IMR-90 (cell line): ENCODE measurements around the gene LRIT2. TPM values are rescaled to one million over a fixed set of nuclear protein-coding genes. Genes with fewer than 3 reads are reported as not detected.

ENCODE experiments used
- ATAC-seq: fragments of 200-7000 bp; cut with Tn5 transposase; 2 replicates; pipeline ENCODE4 v1.9.1; 2020; ENCODE audit warnings: low read depth, mild to moderate bottlenecking, moderate library complexity
- BruUV-seq: library from RNA; stranded (reverse); fragments of 400-500 nt; replicated peaks from 2 replicates; lab custom pipeline; 2021; lab: Mats Ljungman, UMichigan
- CTCF ChIA-PET: fragments of 300-600 bp; formaldehyde crosslinking; extraction: SDS; loops from one replicate; lab custom pipeline; 2021; ENCODE audit warnings: antibody characterized with exemption; lab: Yijun Ruan, JAX
- POLR2A ChIA-PET: fragments of 300-600 bp; sonication (Branson Sonifier 250); formaldehyde crosslinking; loops from one replicate; lab custom pipeline; 2022; ENCODE audit warnings: antibody characterized with exemption; ENCODE audit not compliant: unreplicated experiment; lab: Charles Lee
- DNase-seq: peaks from one replicate; pipeline ENCODE4 v3.0.0; 2013
- H2AFZ ChIP-seq: replicated peaks from 2 replicates; pipeline ENCODE3; 2013; ENCODE audit warnings: low read length, mild to moderate bottlenecking; ENCODE audit not compliant: poor library complexity
- H2AK5ac ChIP-seq: 2 replicates; pipeline ENCODE4 v1.6.1; 2013; ENCODE audit warnings: low read depth, low read length, inconsistent platforms
- H2AK9ac ChIP-seq: replicated peaks from 2 replicates; pipeline ENCODE3; 2013; ENCODE audit warnings: mild to moderate bottlenecking, low read depth, low read length, moderate library complexity; ENCODE audit not compliant: poor library complexity
- H2BK120ac ChIP-seq: 2 replicates; pipeline ENCODE4 v1.6.1; 2013; ENCODE audit warnings: low read depth, low read length, inconsistent platforms
- H2BK15ac ChIP-seq: 3 replicates; pipeline ENCODE4 v1.6.1; 2013; ENCODE audit warnings: low read depth, low read length, inconsistent platforms
- H2BK20ac ChIP-seq: 2 replicates; pipeline ENCODE4 v1.6.1; 2013; ENCODE audit warnings: low read depth, mild to moderate bottlenecking, inconsistent platforms, low read length, moderate library complexity
- H2BK5ac ChIP-seq: 2 replicates; pipeline ENCODE4 v1.6.1; 2013; ENCODE audit warnings: mild to moderate bottlenecking, low read depth, low read length, inconsistent platforms; ENCODE audit not compliant: poor library complexity, severe bottlenecking
- H3K14ac ChIP-seq: replicated peaks from 2 replicates; pipeline ENCODE4 v1.6.1; 2013; ENCODE audit warnings: low read depth, low read length, inconsistent platforms
- H3K18ac ChIP-seq: 2 replicates; pipeline ENCODE4 v1.6.1; 2013; ENCODE audit warnings: low read depth, low read length, control low read depth
- H3K23ac ChIP-seq: 2 replicates; pipeline ENCODE4 v1.6.1; 2013; ENCODE audit warnings: low read depth, low read length, inconsistent platforms
- H3K27ac ChIP-seq: 2 replicates; pipeline ENCODE4 v1.5.1; 2013; ENCODE audit warnings: mild to moderate bottlenecking, control low read depth, low read length; ENCODE audit not compliant: insufficient read depth
- H3K27me3 ChIP-seq: 2 replicates; pipeline ENCODE4 v1.6.1; 2013; ENCODE audit warnings: low read length; ENCODE audit not compliant: control insufficient read depth, insufficient read depth
- H3K36me3 ChIP-seq: 2 replicates; pipeline ENCODE4 v1.6.1; 2013; ENCODE audit warnings: low read length, mixed read lengths; ENCODE audit not compliant: control insufficient read depth, insufficient read depth
- H3K4ac ChIP-seq: 2 replicates; pipeline ENCODE4 v1.6.1; 2013; ENCODE audit warnings: low read depth, low read length, inconsistent platforms
- H3K4me1 ChIP-seq: 2 replicates; pipeline ENCODE4 v1.6.1; 2013; ENCODE audit warnings: low read length, mixed read lengths; ENCODE audit not compliant: control insufficient read depth, insufficient read depth
- H3K4me2 ChIP-seq: 2 replicates; pipeline ENCODE4 v1.6.1; 2013; ENCODE audit warnings: low read depth, mild to moderate bottlenecking, control low read depth, low read length, moderate library complexity
- H3K4me3 ChIP-seq: 2 replicates; pipeline ENCODE4 v1.5.1; 2013; ENCODE audit warnings: low read depth, mild to moderate bottlenecking, control low read depth, low read length, moderate library complexity; ENCODE audit not compliant: insufficient read depth
- H3K56ac ChIP-seq: 2 replicates; pipeline ENCODE4 v1.6.1; 2013; ENCODE audit warnings: low read length, inconsistent platforms; ENCODE audit not compliant: insufficient read depth; ENCODE audit errors: extremely low read depth
- H3K79me1 ChIP-seq, 2 experiments: 2 replicates each; pipeline ENCODE4 v1.6.1; 2013; ENCODE audit warnings: low read length in 2 of 2, inconsistent platforms in 1 of 2, low read depth in 1 of 2
- H3K9ac ChIP-seq: 2 replicates; pipeline ENCODE4 v1.6.1; 2013; ENCODE audit warnings: low read depth, low read length, control low read depth
- H3K9me1 ChIP-seq: 2 replicates; pipeline ENCODE4 v1.6.1; 2013; ENCODE audit warnings: low read length, inconsistent platforms; ENCODE audit not compliant: insufficient read depth
- H3K9me3 ChIP-seq: 2 replicates; pipeline ENCODE4 v1.6.1; 2013; ENCODE audit warnings: low read length; ENCODE audit not compliant: control insufficient read depth, insufficient read depth
- H4K20me1 ChIP-seq: 2 replicates; pipeline ENCODE4 v1.6.1; 2013; ENCODE audit warnings: low read length, inconsistent platforms; ENCODE audit not compliant: insufficient read depth
- H4K5ac ChIP-seq: 2 replicates; pipeline ENCODE4 v1.6.1; 2013; ENCODE audit warnings: mild to moderate bottlenecking, low read depth, low read length, control low read depth
- H4K8ac ChIP-seq, 2 experiments: 2 replicates each; pipeline ENCODE4 v1.6.1; 2013; ENCODE audit warnings: low read depth in 2 of 2, low read length in 2 of 2, control low read depth in 1 of 2, inconsistent platforms in 1 of 2
- H4K91ac ChIP-seq: 2 replicates; pipeline ENCODE4 v1.6.1; 2013; ENCODE audit warnings: low read depth, low read length, inconsistent platforms; ENCODE audit not compliant: insufficient read depth
- BHLHE40 ChIP-seq: fragments of 150-350 bp; IDR thresholded peaks from 2 replicates; pipeline ENCODE4 v1.6.1; 2016; ENCODE audit warnings: mild to moderate bottlenecking, low read depth, low read length
- CEBPB ChIP-seq: IDR thresholded peaks from 2 replicates; pipeline ENCODE4 v1.6.1; 2012; ENCODE audit warnings: low read depth, low read length, improper control_type of control experiment
- CHD1 ChIP-seq: IDR thresholded peaks from 2 replicates; pipeline ENCODE4 v1.6.1; 2012; ENCODE audit warnings: low read depth, low read length, improper control_type of control experiment
- FOS ChIP-seq: fragments of 150-350 bp; IDR thresholded peaks from 2 replicates; pipeline ENCODE4 v1.6.1; 2016; ENCODE audit warnings: low read depth, low read length
- MAFK ChIP-seq: IDR thresholded peaks from 2 replicates; pipeline ENCODE4 v1.6.1; 2012; ENCODE audit warnings: low read depth, low read length, improper control_type of control experiment
- MAZ ChIP-seq: IDR thresholded peaks from 2 replicates; pipeline ENCODE4 v1.6.1; 2012; ENCODE audit warnings: low read depth, mild to moderate bottlenecking, low read length, improper control_type of control experiment, moderate library complexity, borderline replicate concordance
- MXI1 ChIP-seq: IDR thresholded peaks from 2 replicates; pipeline ENCODE4 v1.6.1; 2012; ENCODE audit warnings: low read depth, mild to moderate bottlenecking, low read length, moderate library complexity, borderline replicate concordance
- NFE2L2 ChIP-seq: fragments of 150-350 bp; IDR thresholded peaks from 2 replicates; pipeline ENCODE4 v1.6.1; 2016; ENCODE audit warnings: low read depth, mild to moderate bottlenecking, low read length
- POLR2A ChIP-seq: IDR thresholded peaks from 2 replicates; pipeline ENCODE4 v1.6.1; 2012; ENCODE audit warnings: mild to moderate bottlenecking, low read depth, low read length
- RAD21 ChIP-seq: IDR thresholded peaks from 2 replicates; pipeline ENCODE4 v1.6.1; 2012; ENCODE audit warnings: low read length, improper control_type of control experiment
- RCOR1 ChIP-seq: IDR thresholded peaks from 2 replicates; pipeline ENCODE4 v1.6.1; 2012; ENCODE audit warnings: mild to moderate bottlenecking, low read length, improper control_type of control experiment; ENCODE audit not compliant: insufficient replicate concordance
- RFX5 ChIP-seq: IDR thresholded peaks from 2 replicates; pipeline ENCODE4 v1.8.0; 2012; ENCODE audit warnings: low read depth, mild to moderate bottlenecking, low read length, moderate library complexity
- SMC3 ChIP-seq: fragments of 150-350 bp; IDR thresholded peaks from 2 replicates; pipeline ENCODE4 v1.6.1; 2016; ENCODE audit warnings: low read depth, mild to moderate bottlenecking, antibody characterized with exemption, low read length, moderate library complexity
- WGBS, 2 experiments: methylation state at CpG; one replicate each; pipeline versions ENCODE4 v1.1.5 to v1.1.7; 2013; ENCODE audit warnings: missing lambda C conversion rate in 2 of 2; ENCODE audit not compliant: insufficient read length in 1 of 2; ENCODE audit errors: extremely low coverage in 2 of 2; 5-methylcytosine and 5-hydroxymethylcytosine counted together
- dilution Hi-C: fragments of 300-500 bp; cut with HindIII; formaldehyde crosslinking; loops from one replicate; pipeline ENCODE4 v1.14.3; 2018; ENCODE audit warnings: low sequenced_read_pairs; ENCODE audit not compliant: unreplicated experiment
- in situ Hi-C: fragments of 300-500 bp; cut with MboI; formaldehyde crosslinking; loops from 3 replicates; pipeline ENCODE4 v1.14.3; 2019; ENCODE audit warnings: low sequenced_read_pairs, inconsistent platforms, mixed read lengths
- intact Hi-C: fragments of 100-400 bp; cut with micrococcal nuclease; formaldehyde crosslinking; loops from 2 replicates; pipeline ENCODE4 v1.10.0; 2022
- polyA plus RNA-seq, 3 experiments: library from polyadenylated mRNA; depleted of rRNA; stranded (reverse); fragments of >200 nt; gene quantifications; 2 replicates each; pipeline ENCODE4 v1.2.3, GENCODE V29; 2012; ENCODE audit warnings: low replicate concordance in 1 of 3
- total RNA-seq: library from RNA; depleted of rRNA; stranded (reverse); fragments of >200 nt; gene quantifications from 2 replicates; pipeline ENCODE4 v1.2.3, GENCODE V29; 2012
- TF ChIP-seq, protein P1 (sequence below): conservative IDR thresholded peaks from 2 replicates; pipeline ENCODE4 v1.5.1; 2012; ENCODE audit warnings: mild to moderate bottlenecking, low read depth, low read length, improper control_type of control experiment
- TF ChIP-seq, protein P2 (sequence below): fragments of 150-350 bp; IDR thresholded peaks from 2 replicates; pipeline ENCODE4 v1.6.1; 2016; ENCODE audit warnings: low read depth, mild to moderate bottlenecking, low read length, moderate library complexity, borderline replicate concordance
- TF ChIP-seq, protein P3 (sequence below): fragments of 150-350 bp; IDR thresholded peaks from 2 replicates; pipeline ENCODE4 v1.6.1; 2017; ENCODE audit warnings: mild to moderate bottlenecking, antibody characterized with exemption, low read length, low read depth

The LRIT2 gene
- total and polyA plus RNA-seq, 2 of the 4 experiments (the other 2 are of a cell fraction), result not detected

DNA sequence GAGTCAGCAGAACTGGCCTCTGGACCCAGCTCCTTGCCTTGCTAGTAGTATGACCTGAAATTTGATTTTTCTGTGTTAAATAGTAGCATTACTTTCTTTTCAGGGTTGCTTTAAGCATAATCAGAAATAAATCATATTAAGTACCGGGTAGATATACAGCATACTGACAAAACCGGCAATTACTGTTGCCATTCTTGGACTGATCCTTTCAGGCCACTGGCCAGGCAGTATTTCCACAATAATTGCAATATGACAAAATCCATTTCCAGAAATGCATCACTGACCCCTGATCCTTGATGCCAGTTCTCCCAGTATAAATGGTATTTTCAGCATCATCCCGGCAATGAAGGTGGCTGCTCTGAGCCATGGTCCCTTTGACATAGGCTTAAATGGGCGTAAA lies 9.1 kb upstream of the LRIT2 start:
- no peak overlapping the region for H3K4me2 ChIP-seq
- no peak overlapping the region for H4K8ac ChIP-seq
- no peak for ATAC-seq
- H4K20me1 ChIP-seq, result no peaks in the 10 kb centered on the region; the same call in 1 of the 2 replicates
- no peaks in the 10 kb centered on the region for H3K4me1 ChIP-seq
- H3K9ac ChIP-seq, result no peak overlapping the region
- no peaks in the 10 kb centered on the region for H3K79me1 ChIP-seq
- no peak for DNase-seq
- in situ Hi-C loops (no loop called here), dilution Hi-C loops (no loop called here), intact Hi-C loops (no loop called here)
- H3K56ac ChIP-seq, result no peak overlapping the region
- BruUV-seq, result no TSS peak
- H2BK120ac ChIP-seq, result no peak overlapping the region
- no peak overlapping the region for H4K5ac ChIP-seq
- no peak overlapping the region for H2AFZ ChIP-seq
- H3K4ac ChIP-seq, result no peak overlapping the region
- no peak overlapping the region for H3K27ac ChIP-seq
- 74% methylated on average over 2 of the region's 4 CpGs; no CpG with 5 or more reads in 1 of the 2 experiments for WGBS, 2 experiments
- no peaks in the 10 kb centered on the region for H3K9me3 ChIP-seq
- ChIA-PET CTCF (interaction anchor here (0.6 kb wide), 1 partner anchor 85 kb away, joined by 6 read pairs; no protein-coding TSS in a partner anchor), POLR2A (no interaction called here)
- no peak overlapping the region for H2BK20ac ChIP-seq
- no peaks in the 10 kb centered on the region for H3K9me1 ChIP-seq
- no peak overlapping the region for H3K4me3 ChIP-seq
- no peak overlapping the region for H2AK9ac ChIP-seq
- peaks cover 11% of the 10 kb centered on the region; the same call in 1 of the 2 replicates for H3K27me3 ChIP-seq
- TF ChIP-seq, protein P1, sequence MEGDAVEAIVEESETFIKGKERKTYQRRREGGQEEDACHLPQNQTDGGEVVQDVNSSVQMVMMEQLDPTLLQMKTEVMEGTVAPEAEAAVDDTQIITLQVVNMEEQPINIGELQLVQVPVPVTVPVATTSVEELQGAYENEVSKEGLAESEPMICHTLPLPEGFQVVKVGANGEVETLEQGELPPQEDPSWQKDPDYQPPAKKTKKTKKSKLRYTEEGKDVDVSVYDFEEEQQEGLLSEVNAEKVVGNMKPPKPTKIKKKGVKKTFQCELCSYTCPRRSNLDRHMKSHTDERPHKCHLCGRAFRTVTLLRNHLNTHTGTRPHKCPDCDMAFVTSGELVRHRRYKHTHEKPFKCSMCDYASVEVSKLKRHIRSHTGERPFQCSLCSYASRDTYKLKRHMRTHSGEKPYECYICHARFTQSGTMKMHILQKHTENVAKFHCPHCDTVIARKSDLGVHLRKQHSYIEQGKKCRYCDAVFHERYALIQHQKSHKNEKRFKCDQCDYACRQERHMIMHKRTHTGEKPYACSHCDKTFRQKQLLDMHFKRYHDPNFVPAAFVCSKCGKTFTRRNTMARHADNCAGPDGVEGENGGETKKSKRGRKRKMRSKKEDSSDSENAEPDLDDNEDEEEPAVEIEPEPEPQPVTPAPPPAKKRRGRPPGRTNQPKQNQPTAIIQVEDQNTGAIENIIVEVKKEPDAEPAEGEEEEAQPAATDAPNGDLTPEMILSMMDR, result no peak
- TF ChIP-seq RAD21 (no peak), FOS (no peak), CEBPB (no peak), BHLHE40 (no peak), NFE2L2 (no peak), RCOR1 (no peak), SMC3 (no peak), RFX5 (no peak), CHD1 (no peak), MAZ (no peak), POLR2A (no peak), MXI1 (no peak), MAFK (no peak)
- TF ChIP-seq, protein P2, sequence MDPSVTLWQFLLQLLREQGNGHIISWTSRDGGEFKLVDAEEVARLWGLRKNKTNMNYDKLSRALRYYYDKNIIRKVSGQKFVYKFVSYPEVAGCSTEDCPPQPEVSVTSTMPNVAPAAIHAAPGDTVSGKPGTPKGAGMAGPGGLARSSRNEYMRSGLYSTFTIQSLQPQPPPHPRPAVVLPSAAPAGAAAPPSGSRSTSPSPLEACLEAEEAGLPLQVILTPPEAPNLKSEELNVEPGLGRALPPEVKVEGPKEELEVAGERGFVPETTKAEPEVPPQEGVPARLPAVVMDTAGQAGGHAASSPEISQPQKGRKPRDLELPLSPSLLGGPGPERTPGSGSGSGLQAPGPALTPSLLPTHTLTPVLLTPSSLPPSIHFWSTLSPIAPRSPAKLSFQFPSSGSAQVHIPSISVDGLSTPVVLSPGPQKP, result no peak
- TF ChIP-seq, protein P3, sequence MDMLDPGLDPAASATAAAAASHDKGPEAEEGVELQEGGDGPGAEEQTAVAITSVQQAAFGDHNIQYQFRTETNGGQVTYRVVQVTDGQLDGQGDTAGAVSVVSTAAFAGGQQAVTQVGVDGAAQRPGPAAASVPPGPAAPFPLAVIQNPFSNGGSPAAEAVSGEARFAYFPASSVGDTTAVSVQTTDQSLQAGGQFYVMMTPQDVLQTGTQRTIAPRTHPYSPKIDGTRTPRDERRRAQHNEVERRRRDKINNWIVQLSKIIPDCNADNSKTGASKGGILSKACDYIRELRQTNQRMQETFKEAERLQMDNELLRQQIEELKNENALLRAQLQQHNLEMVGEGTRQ, result no peak
- no peak overlapping the region for H3K23ac ChIP-seq
- H2BK5ac ChIP-seq, result no peak overlapping the region
- no peak overlapping the region for H3K14ac ChIP-seq
- H4K91ac ChIP-seq, result no peak overlapping the region
- no peaks in the 10 kb centered on the region for H3K36me3 ChIP-seq
- no peak overlapping the region for H3K18ac ChIP-seq
- no peak overlapping the region for H2AK5ac ChIP-seq
- H2BK15ac ChIP-seq, result no peak overlapping the region
